GM12873 (cell line): ENCODE measurements around the gene TMEM135.

Source experiments
- CTCF ChIP-seq: IDR thresholded peaks from 2 replicates; pipeline ENCODE4 v1.5.1; 2012; ENCODE audit warnings: low read depth, mild to moderate bottlenecking, moderate library complexity, low read length, control low read depth; ENCODE audit not compliant: insufficient read depth; ENCODE audit errors: missing control alignments

TMEM135 gene

GRCh38 chr11:87372065-87372464 lies 334.3 kb downstream of the TMEM135 start:
- no peak for TF ChIP-seq CTCF
